ENCODE measurements around the gene GPR37. TPM values are rescaled to one million over a fixed set of nuclear protein-coding genes. Genes with fewer than 3 reads are reported as not detected.

Gene GPR37
- total RNA-seq, 1 experiment from 2014 or later = 7.5 TPM

DNA sequence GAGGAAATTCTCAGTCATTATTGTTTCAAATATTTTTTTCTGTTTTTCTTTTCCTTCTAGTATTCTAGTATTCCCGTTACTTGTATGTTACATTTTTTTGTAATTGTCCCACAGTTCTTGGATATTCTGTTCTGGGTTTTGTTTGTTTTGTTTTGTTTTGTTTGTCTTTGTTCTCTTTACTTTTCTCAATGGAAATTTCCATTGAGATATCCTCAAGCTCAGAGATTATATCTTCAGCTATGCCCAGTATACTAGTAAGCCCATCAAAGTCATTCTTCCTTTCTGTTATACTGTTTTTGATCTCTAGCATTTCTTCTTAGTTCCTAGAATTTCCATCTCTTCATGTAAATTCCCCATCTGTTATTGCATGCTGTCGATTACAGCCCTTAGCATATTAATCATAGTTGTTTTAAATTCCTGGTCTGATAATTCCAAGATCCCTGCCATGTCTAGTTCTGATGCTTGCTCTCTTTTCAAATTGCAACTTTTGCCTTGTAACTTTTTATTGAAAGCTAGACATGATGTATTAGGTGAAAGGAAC lies 27.8 kb downstream of the GPR37 start:
- no TSS peak for BruUV-seq (replicated peaks)
- no peak for DNase-seq

DNA sequence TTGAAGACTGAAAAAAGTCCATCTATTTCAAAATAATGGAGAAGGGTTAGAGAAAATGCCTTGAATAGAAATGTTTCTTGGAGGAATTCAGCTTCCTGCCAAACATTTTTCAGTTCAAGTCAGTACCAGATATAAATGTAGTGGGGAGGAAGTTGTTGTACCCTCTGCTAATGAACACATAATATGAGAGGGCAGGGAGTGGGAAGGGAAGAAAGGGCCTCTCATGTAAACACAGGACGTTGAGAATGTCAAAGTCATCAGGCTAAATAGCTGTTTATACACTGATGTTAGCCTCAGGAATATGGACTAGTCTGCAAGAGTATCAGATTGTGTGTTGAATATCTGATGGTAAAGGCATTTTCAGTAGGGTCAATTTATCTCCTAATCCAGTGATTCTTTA lies 37.0 kb downstream of the GPR37 start:
- Mint-ChIP-seq H3K27ac (ENCODE audit: unreplicated experiment) (no peak overlapping the region), H3K4me1 (ENCODE audit: low read depth, unreplicated experiment) (peaks cover 15% of the 10 kb centered on the region), H3K4me3 (ENCODE audit: low read depth, unreplicated experiment) (no peak overlapping the region), H3K9me3 (ENCODE audit: low read depth, unreplicated experiment) (no peaks in the 10 kb centered on the region), H3K27me3 (ENCODE audit: unreplicated experiment) (no peaks in the 10 kb centered on the region), H3K36me3 (ENCODE audit: insufficient read depth, unreplicated experiment) (no peaks in the 10 kb centered on the region)
- intact Hi-C loops (cut with micrococcal nuclease; ENCODE audit: unreplicated experiment) = no loop called here
- BruUV-seq (replicated peaks) = no TSS peak
- TF ChIP-seq, protein P1, sequence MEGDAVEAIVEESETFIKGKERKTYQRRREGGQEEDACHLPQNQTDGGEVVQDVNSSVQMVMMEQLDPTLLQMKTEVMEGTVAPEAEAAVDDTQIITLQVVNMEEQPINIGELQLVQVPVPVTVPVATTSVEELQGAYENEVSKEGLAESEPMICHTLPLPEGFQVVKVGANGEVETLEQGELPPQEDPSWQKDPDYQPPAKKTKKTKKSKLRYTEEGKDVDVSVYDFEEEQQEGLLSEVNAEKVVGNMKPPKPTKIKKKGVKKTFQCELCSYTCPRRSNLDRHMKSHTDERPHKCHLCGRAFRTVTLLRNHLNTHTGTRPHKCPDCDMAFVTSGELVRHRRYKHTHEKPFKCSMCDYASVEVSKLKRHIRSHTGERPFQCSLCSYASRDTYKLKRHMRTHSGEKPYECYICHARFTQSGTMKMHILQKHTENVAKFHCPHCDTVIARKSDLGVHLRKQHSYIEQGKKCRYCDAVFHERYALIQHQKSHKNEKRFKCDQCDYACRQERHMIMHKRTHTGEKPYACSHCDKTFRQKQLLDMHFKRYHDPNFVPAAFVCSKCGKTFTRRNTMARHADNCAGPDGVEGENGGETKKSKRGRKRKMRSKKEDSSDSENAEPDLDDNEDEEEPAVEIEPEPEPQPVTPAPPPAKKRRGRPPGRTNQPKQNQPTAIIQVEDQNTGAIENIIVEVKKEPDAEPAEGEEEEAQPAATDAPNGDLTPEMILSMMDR (IDR thresholded peaks at IDR 0.05; ENCODE audit: unreplicated experiment) = no peak
- no peak for DNase-seq
- CTCF ChIA-PET = no interaction called here

More for the DNA sequence above, 27.8 kb downstream of the GPR37 start:
- Mint-ChIP-seq H3K4me1 (ENCODE audit: low read depth, unreplicated experiment) (no peaks in the 10 kb centered on the region), H3K27me3 (ENCODE audit: unreplicated experiment) (no peaks in the 10 kb centered on the region), H3K36me3 (ENCODE audit: insufficient read depth, unreplicated experiment) (no peaks in the 10 kb centered on the region), H3K9me3 (ENCODE audit: low read depth, unreplicated experiment) (no peaks in the 10 kb centered on the region), H3K4me3 (ENCODE audit: low read depth, unreplicated experiment) (no peak overlapping the region), H3K27ac (ENCODE audit: unreplicated experiment) (no peak overlapping the region)
- intact Hi-C loops (cut with micrococcal nuclease; ENCODE audit: unreplicated experiment) = no loop called here
- CTCF ChIA-PET = no interaction called here
- TF ChIP-seq, protein P1 (IDR thresholded peaks at IDR 0.05; ENCODE audit: unreplicated experiment) = no peak

DNA sequence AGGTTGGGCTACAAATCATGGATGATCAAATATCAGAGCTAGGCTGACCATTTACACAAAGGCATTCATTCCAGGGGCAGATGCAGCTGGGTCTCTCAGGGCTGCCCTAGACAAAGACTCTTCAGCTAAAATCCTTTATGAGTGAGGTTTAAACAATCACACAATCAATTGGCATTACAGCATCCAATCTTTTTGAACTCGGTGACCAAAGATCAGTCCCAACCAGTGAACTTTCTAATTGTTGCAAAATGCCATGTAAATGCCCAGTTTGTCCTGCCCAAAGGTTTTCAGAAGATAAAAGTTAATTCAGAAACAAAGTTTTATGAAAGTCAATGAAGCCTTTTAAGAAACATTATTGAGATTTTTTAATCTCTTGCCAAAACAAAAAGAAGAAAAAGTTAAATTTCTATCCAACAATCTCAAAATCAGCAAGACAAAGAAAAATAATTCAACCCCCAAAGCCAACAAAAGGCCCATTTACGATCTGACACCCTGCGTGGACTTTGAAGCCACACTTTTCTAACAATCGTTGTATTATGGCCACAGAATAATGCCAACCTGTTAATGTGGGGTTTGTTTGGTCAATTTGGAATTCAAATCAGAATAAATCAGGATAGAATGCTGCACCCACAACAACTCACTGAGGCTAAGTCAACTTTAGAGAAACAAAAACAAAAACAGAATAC lies 40.9 kb downstream of the GPR37 start:
- H3K36me3 Mint-ChIP-seq (ENCODE audit: insufficient read depth, unreplicated experiment) = no peaks in the 10 kb centered on the region
- H3K27ac Mint-ChIP-seq (ENCODE audit: unreplicated experiment) = no peak overlapping the region
- CTCF ChIA-PET = no interaction called here

DNA sequence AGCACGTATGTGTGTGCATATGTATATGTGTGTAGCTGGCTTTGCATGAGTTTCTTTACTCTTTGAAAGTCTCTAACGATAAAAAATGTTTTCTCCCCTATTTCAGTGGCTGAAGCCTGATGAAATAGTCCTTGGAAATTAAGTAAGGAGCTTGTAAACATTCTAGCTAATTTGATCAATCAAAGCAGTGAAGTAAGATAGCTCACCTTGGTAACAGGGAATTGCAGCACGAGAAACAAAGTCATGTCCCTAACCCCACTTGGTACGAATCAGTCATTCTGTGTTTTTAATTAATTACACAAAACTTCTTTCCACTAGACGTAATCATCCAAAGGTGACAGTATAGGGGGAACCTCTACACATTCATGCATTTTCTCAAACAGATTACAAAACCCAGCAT lies 41.5 kb downstream of the GPR37 start:
- intact Hi-C loops (cut with micrococcal nuclease; ENCODE audit: unreplicated experiment) = no loop called here
- CTCF ChIA-PET = no interaction called here

More for the DNA sequence above, 40.9 kb downstream of the GPR37 start:
- intact Hi-C loops (cut with micrococcal nuclease; ENCODE audit: unreplicated experiment) = no loop called here
- peaks cover 28% of the 10 kb centered on the region for H3K4me1 Mint-ChIP-seq (ENCODE audit: low read depth, unreplicated experiment)
- TF ChIP-seq, protein P1 (IDR thresholded peaks at IDR 0.05; ENCODE audit: unreplicated experiment) = no peak
- no TSS peak for BruUV-seq (replicated peaks)
- H3K9me3 Mint-ChIP-seq (ENCODE audit: low read depth, unreplicated experiment) = no peaks in the 10 kb centered on the region
- no peaks in the 10 kb centered on the region for H3K27me3 Mint-ChIP-seq (ENCODE audit: unreplicated experiment)
- no peak overlapping the region for H3K4me3 Mint-ChIP-seq (ENCODE audit: low read depth, unreplicated experiment)
- DNase-seq = no peak

More for the DNA sequence above, 41.5 kb downstream of the GPR37 start:
- Mint-ChIP-seq H3K4me1 (ENCODE audit: low read depth, unreplicated experiment) (peaks cover 28% of the 10 kb centered on the region), H3K9me3 (ENCODE audit: low read depth, unreplicated experiment) (no peaks in the 10 kb centered on the region), H3K4me3 (ENCODE audit: low read depth, unreplicated experiment) (no peak overlapping the region), H3K27ac (ENCODE audit: unreplicated experiment) (peak overlapping the region; percentile 36), H3K27me3 (ENCODE audit: unreplicated experiment) (no peaks in the 10 kb centered on the region), H3K36me3 (ENCODE audit: insufficient read depth, unreplicated experiment) (no peaks in the 10 kb centered on the region)
- no peak for DNase-seq
- no TSS peak for BruUV-seq (replicated peaks)
- TF ChIP-seq, protein P1 (IDR thresholded peaks at IDR 0.05; ENCODE audit: unreplicated experiment) = no peak
